Gastrocnemius medialis (tissue), 4 donors: Measurements from ENCODE around the gene HEATR3. TPM values are rescaled to one million over a fixed set of nuclear protein-coding genes. Genes with fewer than 3 reads are reported as not detected.

ENCODE experiments used
- ATAC-seq, 2 donors: fragments of 150-250 bp; one replicate each; pipeline ENCODE4 v1.9.1; 2016
- DNase-seq, 2 donors: peaks; one replicate each; pipeline ENCODE4 v3.0.0-alpha.2; 2019
- H3K27ac ChIP-seq, 4 donors: fragments of 200-600 bp; sonication (generic); 1 replicate in 1 of 4; 2 replicates in 3 of 4; pipeline ENCODE4 v1.5.1; 2016 to 2018; ENCODE audit warnings: mild to moderate bottlenecking in 2 of 4, moderate library complexity in 1 of 4
- H3K27me3 ChIP-seq, 3 donors: fragments of 200-600 bp; sonication (generic) in 2 of 3; 1 replicate in 1 of 3; 2 replicates in 2 of 3; pipeline versions ENCODE4 v1.5.1 to v1.6.0; 2016 to 2019; ENCODE audit warnings: mild to moderate bottlenecking in 1 of 3, moderate library complexity in 1 of 3
- H3K36me3 ChIP-seq, 2 donors: fragments of 200-600 bp; sonication (generic) in 1 of 2; one replicate each; pipeline ENCODE4 v1.5.1; 2017 to 2018
- H3K4me1 ChIP-seq, 2 donors: fragments of 200-600 bp; sonication (generic) in 1 of 2; one replicate each; pipeline ENCODE4 v1.5.1; 2016 to 2017; ENCODE audit warnings: mild to moderate bottlenecking in 2 of 2
- H3K4me3 ChIP-seq, 4 donors: fragments of 200-600 bp; sonication (generic) in 3 of 4; 1 replicate in 1 of 4; 2 replicates in 3 of 4; pipeline ENCODE4 v1.5.1; 2016 to 2019; ENCODE audit warnings: mild to moderate bottlenecking in 2 of 4
- H3K9me3 ChIP-seq, 3 donors: fragments of 200-600 bp; sonication (generic) in 2 of 3; 1 replicate in 1 of 3; 2 replicates in 2 of 3; pipeline ENCODE4 v1.5.1; 2016 to 2019
- CTCF ChIP-seq, 5 experiments: fragments of 450-650 bp in 3 of 5; fragments of 200-600 bp in 2 of 5; sonication (generic) in 2 of 5; IDR thresholded peaks in 4 of 5; conservative IDR thresholded peaks in 1 of 5; 1 replicate in 4 of 5; 2 replicates in 1 of 5; pipeline ENCODE4 v1.5.1; 2016 to 2019; ENCODE audit warnings: antibody characterized with exemption in 5 of 5, mild to moderate bottlenecking in 3 of 5, moderate library complexity in 3 of 5
- POLR2A ChIP-seq, 2 donors: fragments of 450-650 bp; IDR thresholded peaks; one replicate each; pipeline ENCODE4 v1.6.1; 2017; ENCODE audit warnings: antibody characterized with exemption in 2 of 2, mild to moderate bottlenecking in 2 of 2, moderate library complexity in 2 of 2
- in situ Hi-C, 4 donors: fragments of 200-750 bp; cut with MboI; loops; one replicate each; pipeline versions ENCODE4 v1.15.0 to v1.8.0; 2017; ENCODE audit warnings: low sequenced_read_pairs in 4 of 4
- intact Hi-C: fragments of 100-400 bp; cut with DNase I; formaldehyde crosslinking; loops from one replicate; pipeline ENCODE4 v1.15.1; 2023; ENCODE audit warnings: low total_unique reads
- total RNA-seq, 4 donors: library from RNA; depleted of rRNA; stranded (reverse); fragments of >200 nt; gene quantifications; one replicate each; pipeline versions ENCODE4 v1.1.0 to v1.2.3, GENCODE V29; 2016

The HEATR3 gene
- total RNA-seq, 4 donors from 2014 or later, result 13.1 to 25.8 (median 14.2) TPM

GRCh38 chr16:50023641-50024040, 42.1 kb upstream of the HEATR3 start:
- intact Hi-C loops, result loop anchor here (2.0 kb wide), 2 partner anchors 187 to 641 kb away; no protein-coding TSS in a partner anchor
- no peak for ATAC-seq

DNA sequence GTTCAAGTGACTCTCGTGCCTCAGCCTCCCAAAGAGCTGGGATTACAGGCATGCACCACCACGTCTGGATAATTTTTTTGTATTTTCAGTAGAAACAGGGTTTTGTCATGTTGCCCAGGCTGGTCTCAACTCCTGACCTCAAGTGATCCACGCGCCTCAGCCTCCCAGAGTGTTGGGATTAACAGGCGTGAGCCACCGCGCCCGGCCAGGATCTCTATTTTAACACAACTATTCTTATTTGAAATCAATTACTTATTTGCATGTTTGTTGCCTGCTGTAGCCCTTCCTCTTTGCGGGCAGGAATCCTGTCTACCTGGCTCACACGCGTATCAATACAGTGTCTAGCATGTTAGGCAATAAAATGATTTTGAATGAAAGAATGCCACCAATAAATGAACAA, 41.6 kb upstream of the HEATR3 start:
- intact Hi-C loops (loop anchor here (2.0 kb wide), 2 partner anchors 187 to 641 kb away; no protein-coding TSS in a partner anchor), in situ Hi-C loops (loop anchor here in 3 of 4 donors (5.0 to 10.0 kb wide), 6 partner anchors 131 to 641 kb away; partner anchors contain the start of genes BRD7 (in 1 of the 3) and TENT4B (in 1 of the 3))
- no peaks in the 10 kb centered on the region for H3K9me3 ChIP-seq
- peaks cover 10 to 12% of the 10 kb centered on the region in 2 donors for H3K4me1 ChIP-seq
- H3K4me3 ChIP-seq, result no peak overlapping the region
- H3K27ac ChIP-seq, result no peak overlapping the region
- peaks cover 0 to 3% of the 10 kb centered on the region in 2 donors for H3K36me3 ChIP-seq
- TF ChIP-seq POLR2A (IDR thresholded peaks at IDR 0.05) (no peak), CTCF (IDR thresholded peaks at IDR 0.05 in 4 of 5, conservative IDR thresholded peaks at IDR 0.05 in 1 of 5) (no peak)
- ATAC-seq (no peak), DNase-seq (no peak)
- no peaks in the 10 kb centered on the region for H3K27me3 ChIP-seq

More at GRCh38 chr16:50023641-50024040, 42.1 kb upstream of the HEATR3 start:
- DNase-seq, result no peak
- no peaks in the 10 kb centered on the region for H3K36me3 ChIP-seq
- no peaks in the 10 kb centered on the region for H3K9me3 ChIP-seq
- in situ Hi-C loops, result loop anchor here in 3 of 4 donors (5.0 to 10.0 kb wide), 6 partner anchors 131 to 641 kb away; partner anchors contain the start of genes BRD7 (in 1 of the 3) and TENT4B (in 1 of the 3)
- no peak overlapping the region for H3K27ac ChIP-seq
- H3K4me3 ChIP-seq, result no peak overlapping the region
- peaks cover 10 to 12% of the 10 kb centered on the region in 2 donors for H3K4me1 ChIP-seq
- no peak for TF ChIP-seq POLR2A (IDR thresholded peaks at IDR 0.05)
- no peak for TF ChIP-seq CTCF (IDR thresholded peaks at IDR 0.05 in 4 of 5, conservative IDR thresholded peaks at IDR 0.05 in 1 of 5)
- no peaks in the 10 kb centered on the region for H3K27me3 ChIP-seq

DNA sequence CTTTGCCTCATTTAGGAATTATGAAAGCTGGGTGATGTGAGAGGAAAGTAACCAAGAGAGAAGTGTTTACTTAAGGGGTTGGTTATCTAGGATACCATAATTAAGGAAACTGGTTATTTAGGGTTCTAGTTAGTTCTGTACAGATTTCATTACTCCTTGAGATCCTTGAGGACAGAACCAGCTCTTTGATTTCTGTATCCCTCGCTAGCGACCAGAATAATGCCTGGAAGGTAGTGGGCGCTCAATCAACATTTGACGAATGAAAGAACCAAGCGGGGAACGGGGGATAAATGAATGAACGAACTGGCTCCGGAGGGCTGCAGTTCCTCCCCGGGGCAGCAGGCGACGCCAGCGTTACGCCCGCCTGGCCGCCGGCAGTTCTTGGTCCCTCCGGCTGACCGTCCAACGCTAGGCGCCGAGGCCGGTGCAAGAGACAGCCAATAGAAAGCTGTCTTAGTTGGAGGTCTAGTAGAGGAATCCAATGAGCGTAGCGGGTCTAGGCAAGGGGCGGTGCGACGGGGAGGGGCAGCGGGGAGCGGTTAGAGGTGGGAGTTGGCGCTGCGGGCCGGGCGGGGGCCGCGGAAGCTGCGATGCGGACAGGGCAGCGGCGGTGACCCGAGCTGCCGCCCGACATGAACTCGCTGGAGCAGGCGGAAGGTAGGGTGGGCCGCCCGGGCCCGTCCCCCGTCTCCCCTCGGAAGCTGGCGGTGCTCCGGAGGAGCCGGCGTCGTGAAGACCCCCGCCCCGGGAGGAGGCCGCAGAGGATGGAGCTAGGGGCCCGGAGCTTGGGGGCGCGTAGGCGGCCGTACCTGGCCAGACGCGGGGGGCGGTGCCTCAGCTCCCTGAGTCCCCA, 40.9 kb upstream of the HEATR3 start, which contains the start of gene CNEP1R1:
CNEP1R1 (plus strand) TSS at position 542 of the 853 bp plus-strand sequence; CDS start at position 633, 91 bp downstream.
- peak within 1 kb of the TSS; percentile 84 to 92 (median 88) for H3K27ac ChIP-seq
- intact Hi-C loops (loop anchor here (1.0 to 5.0 kb wide), 7 partner anchors 41 to 781 kb away; partner anchors contain the start of genes CYLD and TENT4B), in situ Hi-C loops (loop anchor here (5.0 to 25.0 kb wide), 7 partner anchors 130 to 640 kb away; partner anchors contain the start of genes BRD7 (in 2 of the 4) and TENT4B (in 1 of the 4))
- peaks cover 10 to 12% of the 10 kb centered on the region in 2 donors for H3K4me1 ChIP-seq
- peaks cover 0 to 10% of the 10 kb centered on the region in 2 donors for H3K36me3 ChIP-seq
- H3K9me3 ChIP-seq, result no peaks in the 10 kb centered on the region
- H3K4me3 ChIP-seq, result peak within 1 kb of the TSS; percentile 91 to 98 (median 98)
- DNase-seq (peak; percentile 93 to 95), ATAC-seq (peak; percentile 100)
- no peaks in the 10 kb centered on the region for H3K27me3 ChIP-seq
- peak; percentile 43 to 55 for TF ChIP-seq POLR2A (IDR thresholded peaks at IDR 0.05)
- peak; percentile 99 to 100 (median 100) for TF ChIP-seq CTCF (IDR thresholded peaks at IDR 0.05 in 4 of 5, conservative IDR thresholded peaks at IDR 0.05 in 1 of 5)

DNA sequence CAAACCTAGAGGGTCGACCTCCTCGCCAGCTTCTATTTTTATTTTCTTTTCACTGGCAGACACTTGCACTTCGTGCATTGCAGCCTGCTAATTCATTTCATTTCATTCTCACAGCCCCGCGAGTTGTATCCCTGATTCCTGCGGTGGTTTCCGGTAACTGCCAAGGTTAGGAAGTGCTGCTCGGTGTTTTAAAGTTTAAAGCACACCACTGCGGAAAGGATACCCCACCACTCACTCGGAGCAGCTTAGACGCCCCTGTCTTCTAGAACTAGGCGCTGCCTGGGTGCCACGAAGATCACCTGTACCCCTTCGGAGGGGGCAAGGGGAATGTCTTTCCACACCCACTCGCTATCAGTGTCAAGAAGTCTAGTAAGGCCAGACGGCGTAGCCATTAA, 40.2 kb upstream of the HEATR3 start:
- no peak for TF ChIP-seq CTCF (IDR thresholded peaks at IDR 0.05 in 4 of 5, conservative IDR thresholded peaks at IDR 0.05 in 1 of 5)
- no peak for TF ChIP-seq POLR2A (IDR thresholded peaks at IDR 0.05)
- intact Hi-C loops, result loop anchor here (1.0 to 5.0 kb wide), 7 partner anchors 41 to 781 kb away; partner anchors contain the start of genes CYLD and TENT4B
- peak in 1 of 2 donors; percentile 20 for ATAC-seq
- H3K4me3 ChIP-seq, result peak overlapping the region; percentile 91 to 98 (median 98)
- peak overlapping the region; percentile 84 to 92 (median 88) for H3K27ac ChIP-seq
- H3K4me1 ChIP-seq, result peaks cover 10 to 12% of the 10 kb centered on the region in 2 donors
- in situ Hi-C loops, result loop anchor here (10.0 to 25.0 kb wide), 6 partner anchors 129 to 639 kb away; partner anchors contain the start of genes BRD7 (in 2 of the 4) and TENT4B (in 1 of the 4)
- H3K36me3 ChIP-seq, result peaks cover 0 to 17% of the 10 kb centered on the region in 2 donors
- no peak for DNase-seq
- no peaks in the 10 kb centered on the region for H3K9me3 ChIP-seq
- no peaks in the 10 kb centered on the region for H3K27me3 ChIP-seq
